HG03558 (cell line): ENCODE data around the gene NIPA2.
A peak's percentile ranks its signal among the peaks of the same experiment; 100 is the strongest.
"Not testable (repeated sequence)": the region's sequence is repeated elsewhere in the genome, so short reads cannot be mapped to it uniquely, and the experiment has no call there.

ENCODE experiments used
- ATAC-seq: cut with Tn5 transposase; IDR thresholded peaks from one replicate; pipeline ENCODE4 v1.9.1; 2021; ENCODE audit warnings: moderate number of reproducible peaks; ENCODE audit not compliant: unreplicated experiment; ENCODE audit errors: extremely low read depth

Gene NIPA2

GRCh38 chr15:22838292-22839042, at the start of gene NIPA2:
Gene NIPA2 (plus strand): TSS chr15:22838666. CDS start chr15:22851732, 13,066 bp downstream.
- ATAC-seq = peak; percentile 58

GRCh38 chr15:22794063-22794462, 44.4 kb upstream of the NIPA2 start:
- no peak for ATAC-seq

GRCh38 chr15:22794621-22795167, 43.8 kb upstream of the NIPA2 start:
- ATAC-seq = no peak

- no peak for ATAC-seq
Observed at GRCh38 chr15:22795206-22796063, 43.0 kb upstream of the NIPA2 start.

GRCh38 chr15:22796079-22796478, 42.4 kb upstream of the NIPA2 start:
- ATAC-seq = no peak

GRCh38 chr15:22799902-22800301, 38.6 kb upstream of the NIPA2 start:
- ATAC-seq = no peak

- not testable (repeated sequence) for ATAC-seq
Observed at GRCh38 chr15:22803006-22803405, 35.5 kb upstream of the NIPA2 start.

GRCh38 chr15:22806156-22806555, 32.3 kb upstream of the NIPA2 start:
- ATAC-seq = no peak

- no peak for ATAC-seq
Observed at GRCh38 chr15:22806664-22807063, 31.8 kb upstream of the NIPA2 start.

- ATAC-seq = not testable (repeated sequence)
Observed at GRCh38 chr15:22807831-22808230, 30.6 kb upstream of the NIPA2 start.

- ATAC-seq = no peak
Observed at GRCh38 chr15:22808240-22808639, 30.2 kb upstream of the NIPA2 start.

- no peak for ATAC-seq
Observed at GRCh38 chr15:22808761-22809280, 29.6 kb upstream of the NIPA2 start.

GRCh38 chr15:22810033-22810852, 28.2 kb upstream of the NIPA2 start:
- ATAC-seq = no peak

GRCh38 chr15:22810853-22811338, 27.6 kb upstream of the NIPA2 start:
- ATAC-seq = no peak

GRCh38 chr15:22811640-22812039, 26.8 kb upstream of the NIPA2 start:
- no peak for ATAC-seq

- no peak for ATAC-seq
Observed at GRCh38 chr15:22813844-22814243, 24.6 kb upstream of the NIPA2 start.

GRCh38 chr15:22815766-22816165, 22.7 kb upstream of the NIPA2 start:
- ATAC-seq = no peak

GRCh38 chr15:22819651-22820050, 18.8 kb upstream of the NIPA2 start:
- no peak for ATAC-seq

GRCh38 chr15:22823495-22824128, 14.9 kb upstream of the NIPA2 start:
- no peak for ATAC-seq
